Retinal pigment epithelial cell (primary cell): ENCODE measurements around the gene TRA2B.

Source experiments
- DNase-seq: peaks from one replicate; pipeline ENCODE4 v3.0.0-alpha.2; 2010; ENCODE audit warnings: low read depth
- H3K4me3 ChIP-seq: 2 replicates; pipeline ENCODE4 v1.5.1; 2011; ENCODE audit warnings: mild to moderate bottlenecking, low read length, control low read depth, moderate library complexity
- TF ChIP-seq, protein P1 (sequence below): conservative IDR thresholded peaks from 2 replicates; pipeline ENCODE4 v1.5.1; 2011; ENCODE audit warnings: low read depth, low read length, control low read depth, inconsistent platforms

Gene TRA2B

DNA sequence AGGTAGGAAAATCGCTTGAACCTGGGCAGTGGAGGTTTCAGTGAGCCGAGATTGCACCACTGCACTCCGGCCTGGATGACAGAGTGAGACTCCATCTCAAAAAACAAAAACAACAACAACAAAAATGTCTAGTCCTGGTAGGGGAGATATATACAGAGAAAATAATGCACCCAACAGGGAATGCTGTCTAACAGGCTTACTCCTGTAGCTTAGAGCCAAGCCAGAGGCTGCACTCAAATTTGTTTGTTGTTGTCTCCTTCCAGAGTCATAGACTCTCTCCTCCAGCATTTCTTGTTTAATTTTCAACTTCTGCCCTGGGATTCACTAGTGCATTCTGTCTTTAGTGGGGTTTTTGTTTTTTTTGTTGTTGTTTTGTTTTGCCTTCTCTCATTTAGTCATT lies 4.6 kb upstream of the TRA2B start:
- no peak overlapping the region for H3K4me3 ChIP-seq
- TF ChIP-seq, protein P1, sequence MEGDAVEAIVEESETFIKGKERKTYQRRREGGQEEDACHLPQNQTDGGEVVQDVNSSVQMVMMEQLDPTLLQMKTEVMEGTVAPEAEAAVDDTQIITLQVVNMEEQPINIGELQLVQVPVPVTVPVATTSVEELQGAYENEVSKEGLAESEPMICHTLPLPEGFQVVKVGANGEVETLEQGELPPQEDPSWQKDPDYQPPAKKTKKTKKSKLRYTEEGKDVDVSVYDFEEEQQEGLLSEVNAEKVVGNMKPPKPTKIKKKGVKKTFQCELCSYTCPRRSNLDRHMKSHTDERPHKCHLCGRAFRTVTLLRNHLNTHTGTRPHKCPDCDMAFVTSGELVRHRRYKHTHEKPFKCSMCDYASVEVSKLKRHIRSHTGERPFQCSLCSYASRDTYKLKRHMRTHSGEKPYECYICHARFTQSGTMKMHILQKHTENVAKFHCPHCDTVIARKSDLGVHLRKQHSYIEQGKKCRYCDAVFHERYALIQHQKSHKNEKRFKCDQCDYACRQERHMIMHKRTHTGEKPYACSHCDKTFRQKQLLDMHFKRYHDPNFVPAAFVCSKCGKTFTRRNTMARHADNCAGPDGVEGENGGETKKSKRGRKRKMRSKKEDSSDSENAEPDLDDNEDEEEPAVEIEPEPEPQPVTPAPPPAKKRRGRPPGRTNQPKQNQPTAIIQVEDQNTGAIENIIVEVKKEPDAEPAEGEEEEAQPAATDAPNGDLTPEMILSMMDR, result no peak
- DNase-seq, result no peak

GRCh38 chr3:185940951-185941350 lies 3.1 kb upstream of the TRA2B start:
- no peak overlapping the region for H3K4me3 ChIP-seq
- DNase-seq, result no peak
- TF ChIP-seq, protein P1, result no peak

- TF ChIP-seq, protein P1, result no peak
- no peak for DNase-seq
Measured at GRCh38 chr3:185939721-185940120, 1.9 kb upstream of the TRA2B start.

DNA sequence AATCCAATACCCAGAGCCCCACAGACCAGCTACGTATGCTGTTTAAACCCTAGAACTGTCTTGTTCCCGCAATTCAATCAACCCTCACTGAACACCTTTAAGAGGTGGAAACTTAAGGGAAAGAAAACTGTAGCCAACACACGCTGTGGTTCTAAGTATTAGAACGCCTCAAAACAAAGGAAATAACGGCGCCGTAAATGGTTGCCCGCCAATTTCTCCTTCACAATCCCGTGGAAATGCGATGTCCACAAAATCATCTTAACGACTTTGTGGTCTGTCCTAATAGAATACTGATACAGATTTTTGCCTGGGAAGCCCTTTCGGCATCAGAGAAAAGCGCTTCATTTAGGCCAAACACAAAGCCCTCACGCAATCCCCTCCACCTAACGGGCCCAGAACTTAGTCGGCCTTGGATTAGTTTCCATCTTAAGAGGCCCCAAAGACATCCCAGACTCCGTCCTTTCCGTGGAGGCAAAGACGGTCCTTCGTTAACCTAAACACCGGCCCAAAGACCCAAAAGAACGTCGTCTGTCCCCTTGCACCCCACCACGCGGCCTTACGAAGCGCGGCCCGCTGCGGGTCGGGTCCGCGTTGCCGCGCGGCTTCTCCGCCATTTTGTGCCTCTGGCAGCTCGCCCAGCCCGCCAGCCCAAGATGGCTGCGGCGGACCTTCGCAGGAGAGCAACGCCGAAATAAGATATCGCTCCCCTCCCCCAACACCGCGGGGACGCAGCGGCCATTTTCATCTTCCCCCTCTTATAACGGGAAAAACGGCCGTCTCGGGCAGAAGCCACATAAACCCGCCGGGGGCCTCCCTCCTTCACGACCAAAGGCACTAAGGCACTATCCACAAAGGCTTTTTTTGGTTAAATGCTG lies 763 bp downstream of the TRA2B start:
- TF ChIP-seq, protein P1, result no peak
- peak; percentile 42 for DNase-seq

More at GRCh38 chr3:185939721-185940120, 1.9 kb upstream of the TRA2B start:
- H3K4me3 ChIP-seq, result no peak overlapping the region

DNA sequence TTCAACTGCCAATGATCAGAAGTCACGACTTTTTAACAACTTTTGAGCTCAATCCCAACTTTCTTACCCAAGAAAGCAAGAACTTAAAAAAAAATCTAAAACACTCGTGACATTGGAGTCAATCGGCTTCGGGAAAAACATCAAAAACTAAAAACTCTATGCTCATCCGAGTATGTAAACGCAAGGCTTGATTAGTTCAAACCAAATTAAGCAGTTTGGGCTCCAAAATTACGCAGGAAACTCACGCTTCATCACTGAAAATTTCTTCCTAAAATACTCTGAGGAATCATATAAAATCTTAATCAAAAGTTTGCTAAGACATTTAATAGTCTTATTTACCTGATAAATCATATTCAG lies 1.6 kb downstream of the TRA2B start:
- no peak for DNase-seq
- H3K4me3 ChIP-seq, result peak overlapping the region; percentile 100
- TF ChIP-seq, protein P1, result no peak

More for the DNA sequence above, 763 bp downstream of the TRA2B start:
- peak overlapping the region; percentile 100 for H3K4me3 ChIP-seq

DNA sequence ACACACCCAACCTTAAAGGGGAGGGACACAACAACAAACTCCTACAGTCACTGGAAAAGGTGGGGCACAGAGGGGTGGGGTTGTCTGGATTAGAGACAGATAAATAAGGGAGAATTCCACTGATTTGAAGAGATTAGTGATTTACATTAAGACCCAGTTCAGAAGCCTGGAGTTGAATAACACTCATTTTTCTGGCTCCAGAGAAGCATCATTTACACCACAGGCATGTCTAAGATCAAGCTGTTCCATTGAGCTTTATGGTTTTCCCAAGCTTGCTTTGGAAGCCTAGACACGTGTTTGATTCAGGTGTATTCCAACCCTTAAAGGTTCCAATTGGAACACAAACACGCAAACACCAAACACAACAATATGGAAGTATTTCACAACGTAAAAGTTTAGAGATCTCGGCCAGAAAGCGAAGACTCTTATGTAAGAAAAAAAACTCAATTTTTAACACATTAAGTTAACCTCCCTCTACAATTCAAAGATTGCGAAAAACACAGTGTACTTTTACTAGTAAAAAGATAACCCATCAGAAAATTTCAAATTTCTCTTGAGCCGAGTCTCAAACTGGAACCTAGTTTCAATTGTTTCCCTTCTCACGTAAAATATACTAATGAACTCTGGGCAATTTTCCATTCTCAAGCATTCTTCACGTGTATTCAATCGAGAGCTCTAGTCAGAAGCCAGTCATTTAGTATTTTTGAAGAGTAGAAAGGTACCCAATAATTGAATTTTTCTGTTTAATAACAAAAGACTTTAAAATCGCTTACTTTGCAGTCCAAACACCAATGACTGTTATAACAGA lies 2.1 kb downstream of the TRA2B start:
- peak; percentile 15 for DNase-seq
- peak overlapping the region; percentile 100 for H3K4me3 ChIP-seq
- TF ChIP-seq, protein P1, result no peak
